Activated gamma-delta T cell treated with Interleukin-2 at 50 U/mL for 16 hours (primary cell): ENCODE data around the gene C16orf82.

ENCODE experiments used
- DNase-seq: peaks from one replicate; pipeline ENCODE4 v3.0.0-alpha.2; 2020

C16orf82 gene

DNA sequence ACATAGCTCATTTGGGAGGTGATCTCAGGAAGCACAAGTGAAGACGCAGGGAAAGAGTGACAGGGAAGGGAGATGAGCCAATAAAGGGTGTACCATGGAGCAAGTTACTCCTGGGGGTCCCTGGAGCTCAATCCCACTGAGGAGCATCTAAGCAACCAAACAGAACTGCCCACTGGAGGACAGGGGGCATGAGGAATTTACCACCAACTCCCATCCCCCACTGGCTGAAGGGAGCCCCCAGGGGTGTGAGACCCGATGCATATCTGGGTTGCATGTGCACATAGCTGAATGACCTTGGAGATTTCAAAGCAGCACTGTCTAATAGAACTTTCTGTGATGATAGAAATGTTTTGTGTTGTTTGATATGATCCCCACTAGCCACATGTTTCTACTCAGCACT lies 29.6 kb downstream of the C16orf82 start:
- no peak for DNase-seq

DNA sequence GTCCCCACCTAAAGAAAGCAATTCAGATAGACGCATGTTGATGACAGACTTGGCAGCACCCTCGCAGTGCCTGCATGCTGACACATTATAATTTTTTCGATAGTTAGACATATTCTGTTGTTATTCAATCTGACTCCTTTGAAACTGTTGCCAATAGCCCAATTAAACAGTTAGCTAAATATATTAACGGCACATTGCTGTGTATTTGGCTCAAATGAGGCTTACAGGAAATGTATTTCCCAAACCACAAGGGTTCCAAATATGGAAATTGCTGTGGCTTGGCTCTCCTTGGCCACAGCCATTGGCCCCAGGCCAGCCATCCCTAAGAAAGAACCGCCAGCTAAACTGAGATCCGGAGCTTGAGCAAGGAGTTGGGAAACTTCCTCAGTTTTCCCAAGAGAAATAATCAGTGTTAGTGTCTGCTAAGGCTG lies 31.1 kb downstream of the C16orf82 start:
- no peak for DNase-seq

DNA sequence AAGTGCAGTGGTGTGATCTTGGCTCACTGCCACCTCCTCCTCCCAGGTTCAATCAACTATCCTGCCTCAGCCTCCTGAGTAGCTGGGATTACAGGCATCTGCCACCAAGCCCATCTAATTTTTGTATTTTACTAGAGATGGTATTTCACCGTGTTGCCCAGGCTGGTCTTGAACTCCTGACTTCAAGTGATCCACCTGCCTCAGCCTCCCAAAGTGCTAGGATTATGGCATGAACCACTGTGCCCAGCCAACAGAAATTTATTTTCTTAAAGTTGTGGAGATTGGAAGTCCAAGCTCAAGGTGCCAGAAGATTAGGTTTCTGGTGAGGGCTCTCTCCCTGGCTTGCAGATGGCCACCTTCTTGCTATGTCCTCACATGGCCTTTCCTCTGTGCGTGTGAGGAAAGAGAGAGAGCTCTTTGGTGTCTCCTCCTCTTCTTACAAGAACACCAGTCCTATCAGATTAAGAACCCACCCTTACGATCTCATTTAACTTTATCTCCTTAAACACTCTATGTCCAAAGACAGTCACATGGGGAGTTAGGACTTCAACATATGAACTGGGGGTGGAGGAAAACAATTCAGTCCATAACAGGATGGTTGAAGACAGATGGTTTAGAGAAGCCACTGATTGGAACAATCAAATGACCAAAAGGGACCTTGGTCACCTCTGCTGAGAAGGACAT lies 31.8 kb downstream of the C16orf82 start:
- no peak for DNase-seq

DNA sequence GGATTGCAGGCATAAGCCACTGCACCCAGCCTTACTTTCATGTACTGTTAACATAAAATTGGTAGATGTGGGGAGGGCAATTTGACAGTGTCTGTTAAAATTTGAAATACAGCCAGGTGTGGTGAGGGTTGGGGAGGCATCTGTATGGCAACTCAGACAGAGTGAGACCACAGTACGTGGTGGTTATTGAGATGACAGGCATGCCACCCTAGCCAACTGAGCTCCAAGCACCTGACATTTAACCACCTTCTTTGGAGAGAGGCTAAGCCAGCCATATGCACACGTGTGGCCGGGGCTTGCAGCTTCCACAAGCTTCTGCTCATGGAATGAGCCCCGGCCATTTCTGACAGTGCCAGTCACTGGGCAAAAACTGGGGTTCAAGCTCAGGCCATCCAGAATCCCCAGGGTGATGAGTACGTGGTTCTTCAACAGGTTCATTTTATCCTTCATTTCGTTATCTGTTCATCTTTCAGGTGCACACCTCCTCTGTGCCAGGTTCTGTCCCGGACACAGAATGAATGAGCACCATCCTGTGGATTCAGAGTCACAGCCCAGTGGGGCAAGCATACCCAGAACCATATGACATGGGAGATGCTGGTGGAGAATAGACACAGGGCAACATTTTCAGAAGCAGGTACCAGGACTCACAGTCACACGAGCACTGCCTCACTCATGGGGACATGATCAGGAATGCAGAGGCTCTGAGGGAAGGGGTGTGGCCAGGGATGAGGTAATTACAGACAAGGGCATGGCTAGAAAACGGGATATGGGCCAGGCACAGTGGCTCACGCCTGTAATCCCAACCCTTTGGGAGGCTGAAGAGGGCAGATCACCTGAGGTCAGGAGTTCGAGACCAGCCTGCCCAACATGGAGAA lies 36.2 kb downstream of the C16orf82 start:
- DNase-seq = no peak

GRCh38 chr16:27103954-27104353 lies 37.2 kb downstream of the C16orf82 start:
- no peak for DNase-seq

GRCh38 chr16:27106305-27106704 lies 39.6 kb downstream of the C16orf82 start:
- no peak for DNase-seq

GRCh38 chr16:27107185-27107592 lies 40.5 kb downstream of the C16orf82 start:
- DNase-seq = no peak

- no peak for DNase-seq
These were observed 41.5 kb downstream of the C16orf82 start for GRCh38 chr16:27108051-27108770.

DNA sequence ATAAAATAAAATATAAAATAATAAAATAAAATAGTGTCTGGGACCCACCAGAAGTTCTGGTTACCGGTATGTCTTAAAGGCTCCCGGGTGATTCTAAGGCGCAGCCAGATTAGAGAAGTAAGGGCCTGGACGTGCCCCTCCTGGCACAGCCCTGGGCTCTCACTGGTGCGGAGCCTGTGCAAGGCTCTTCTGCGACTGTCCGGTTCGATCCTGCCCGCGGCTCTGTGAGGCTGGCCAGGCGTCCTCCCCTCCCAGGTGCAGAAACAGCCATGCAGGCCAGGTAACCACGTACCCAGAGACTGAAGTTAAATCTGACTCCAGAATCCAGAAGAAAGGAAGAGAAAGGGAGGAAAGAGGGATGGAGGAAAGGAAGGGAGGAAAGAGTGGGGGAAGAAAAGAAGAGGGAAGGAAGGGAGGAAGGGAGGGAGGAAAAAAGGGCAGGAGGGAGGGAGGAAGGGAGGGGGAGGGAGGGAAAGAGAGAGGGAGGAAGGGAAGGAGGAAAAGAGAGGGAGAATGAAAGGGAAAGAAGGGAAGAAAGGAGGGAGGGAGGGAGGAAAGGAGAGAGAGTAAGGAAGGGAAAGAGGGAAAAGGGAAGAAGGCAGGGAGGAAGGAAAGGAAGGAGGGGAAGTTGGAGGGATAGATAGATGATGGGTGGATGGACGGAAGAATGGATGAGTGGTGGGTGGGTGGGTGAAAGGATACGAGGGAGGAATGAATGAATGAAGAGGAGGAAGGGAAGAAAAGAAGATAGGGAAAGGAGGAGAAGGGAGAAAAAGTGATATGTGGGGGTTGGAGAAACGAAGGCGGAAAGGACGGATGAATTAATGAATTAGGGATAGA lies 42.3 kb downstream of the C16orf82 start:
- no peak for DNase-seq

GRCh38 chr16:27109666-27110523 lies 43.2 kb downstream of the C16orf82 start:
- DNase-seq = peak; percentile 70

DNA sequence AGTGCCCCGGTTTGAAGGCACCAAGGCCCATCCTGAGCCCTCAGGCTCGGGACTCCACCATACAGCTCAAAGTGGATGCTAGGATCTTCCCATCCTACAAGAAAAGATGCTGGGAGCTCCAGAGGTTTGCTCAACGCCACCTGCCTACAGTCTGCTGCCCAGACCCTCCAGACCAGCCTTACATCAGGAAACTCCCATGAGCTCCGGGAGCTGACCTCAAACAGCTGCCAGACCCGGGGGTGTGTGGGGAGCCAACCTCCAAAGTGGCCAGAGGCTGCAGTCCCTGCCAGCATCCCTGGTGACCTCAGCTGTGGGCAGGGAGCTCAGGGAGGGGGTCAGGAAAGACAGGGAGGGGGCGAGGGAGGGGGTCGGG lies 43.8 kb downstream of the C16orf82 start:
- DNase-seq = no peak

DNA sequence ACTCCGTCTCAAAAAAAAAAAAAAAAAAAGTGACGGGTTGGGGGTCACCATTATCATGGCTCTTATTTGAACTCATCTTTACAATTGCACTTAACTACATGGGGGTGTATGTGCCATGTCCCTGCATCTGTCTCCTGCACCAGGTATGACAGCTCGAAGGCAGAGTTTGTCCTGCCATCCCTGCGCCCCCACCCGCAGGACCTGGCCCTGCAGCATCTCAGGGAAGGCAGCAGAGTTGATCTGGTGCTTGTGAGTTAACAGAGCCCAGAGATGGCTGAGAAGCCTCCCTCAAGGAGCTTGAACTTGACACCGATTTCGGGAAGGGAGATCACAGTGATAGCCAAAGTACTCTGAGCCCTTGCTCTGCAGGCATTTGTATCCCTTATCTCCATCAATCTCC lies 44.8 kb downstream of the C16orf82 start:
- no peak for DNase-seq

DNA sequence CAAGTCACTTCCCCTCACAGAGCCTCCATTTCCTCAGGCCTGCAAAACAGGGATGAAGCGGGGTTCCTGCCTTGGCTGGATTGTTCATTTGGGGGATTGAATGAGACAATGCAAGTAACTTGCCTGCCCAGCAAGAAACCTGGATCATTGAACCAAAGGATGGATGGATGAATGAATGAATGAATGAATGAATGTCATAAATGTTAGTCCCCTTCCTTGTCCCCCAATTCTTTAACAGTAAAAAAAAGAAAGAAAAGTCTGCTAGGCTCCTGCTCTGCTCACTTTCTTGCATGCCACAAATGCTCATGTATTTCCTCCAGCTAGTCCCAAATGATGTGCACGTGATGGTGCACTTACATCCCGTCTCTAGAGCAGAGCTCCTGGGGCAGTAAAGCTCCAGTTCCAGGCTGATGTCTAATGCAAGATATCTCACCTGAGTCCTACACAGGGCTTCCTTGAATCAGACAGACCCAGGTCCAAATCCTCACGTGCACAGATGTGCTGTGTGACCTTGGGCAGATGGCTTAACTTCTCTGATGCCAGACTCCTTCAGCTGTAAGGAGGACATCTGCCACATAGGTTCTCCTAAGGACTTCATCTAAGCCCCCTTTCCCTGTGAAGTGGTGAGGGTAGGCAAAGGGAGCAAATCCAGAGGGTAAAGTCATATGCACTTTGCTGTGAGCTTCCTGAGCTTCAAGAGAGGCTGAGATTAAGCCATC lies 45.5 kb downstream of the C16orf82 start:
- no peak for DNase-seq

DNA sequence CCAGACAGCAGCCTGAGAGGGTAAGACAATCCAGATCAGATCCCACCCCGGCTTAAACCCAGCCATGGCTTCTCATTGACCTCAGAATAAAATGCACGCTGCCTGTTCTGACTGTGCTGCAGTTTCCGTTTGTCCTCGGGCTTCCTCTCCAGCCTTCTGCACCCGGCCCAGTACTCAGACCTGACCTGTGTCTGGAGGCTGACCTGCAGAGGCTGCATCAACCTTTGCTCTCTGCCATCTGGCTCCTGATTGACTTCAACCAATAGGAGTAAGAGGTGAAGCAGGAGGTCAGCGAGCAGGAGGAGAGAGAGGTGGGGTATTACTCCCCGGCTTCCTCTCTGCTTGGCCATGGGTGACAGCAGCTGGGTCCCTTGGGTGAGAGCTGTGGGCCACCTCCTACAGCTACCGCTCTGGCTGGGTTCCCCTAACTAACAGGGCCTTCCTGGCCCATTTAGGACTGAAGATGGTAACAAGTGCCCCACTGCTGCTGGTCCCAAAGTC lies 46.7 kb downstream of the C16orf82 start:
- DNase-seq = no peak

DNA sequence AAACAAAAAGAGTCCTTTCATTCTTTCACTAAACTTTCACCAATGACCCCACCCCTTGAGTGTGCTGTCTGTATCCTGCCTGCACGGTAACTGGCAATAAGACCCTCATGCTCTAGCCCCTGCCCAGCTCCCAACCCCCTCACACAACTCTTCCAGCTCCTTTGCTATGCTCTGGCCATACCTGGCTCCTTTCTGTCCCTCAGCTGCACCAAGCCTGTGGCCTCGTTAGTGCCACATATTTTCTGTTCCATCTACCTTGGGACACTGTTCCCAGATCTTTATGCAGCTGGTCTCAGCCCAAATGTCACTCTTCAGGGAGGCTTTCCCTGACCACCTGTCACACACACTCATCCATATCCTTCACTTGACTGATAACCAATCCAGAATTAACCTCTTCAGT lies 47.3 kb downstream of the C16orf82 start:
- DNase-seq = no peak

DNA sequence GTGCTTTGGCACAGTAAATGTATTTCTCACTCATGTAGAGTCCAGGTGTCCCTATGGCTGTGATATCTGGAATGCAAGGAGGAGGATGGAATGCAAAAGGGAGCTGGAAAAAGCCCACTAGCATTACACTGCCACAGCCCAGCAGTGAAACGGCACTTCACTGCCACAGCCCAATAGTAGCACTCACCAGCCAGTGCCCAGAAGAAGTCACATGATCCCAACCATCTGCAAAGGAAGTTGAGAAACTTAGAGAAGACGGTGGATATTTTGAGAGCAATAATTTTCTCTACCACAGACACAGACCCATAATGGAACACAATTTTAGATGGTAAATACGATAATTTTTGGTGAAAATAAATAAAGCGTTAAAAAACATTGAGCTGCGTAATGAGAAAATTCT lies 51.8 kb downstream of the C16orf82 start:
- DNase-seq = no peak
